H9 (cell line): Measurements from ENCODE around the gene MED13L. TPM values are rescaled to one million over a fixed set of nuclear protein-coding genes. Genes with fewer than 3 reads are reported as not detected.

ENCODE experiments used
- DNase-seq: peaks from one replicate; pipeline ENCODE4 v3.0.0-alpha.2; 2017
- H2AFZ ChIP-seq: one replicate; pipeline ENCODE4 v1.6.1; 2013; ENCODE audit warnings: mild to moderate bottlenecking, low read length, control low read depth, moderate library complexity
- H2AK5ac ChIP-seq: 2 replicates; pipeline ENCODE4 v1.6.1; 2013; ENCODE audit warnings: low read length, control low read depth, mixed read lengths; ENCODE audit not compliant: insufficient read length
- H2BK120ac ChIP-seq: one replicate; pipeline ENCODE4 v1.6.1; 2013; ENCODE audit warnings: low read depth, mild to moderate bottlenecking, low read length, control low read depth, inconsistent platforms; ENCODE audit not compliant: poor library complexity, severe bottlenecking
- H2BK12ac ChIP-seq: 2 replicates; pipeline ENCODE4 v1.6.1; 2013; ENCODE audit warnings: low read length, control low read depth, mixed read lengths, low read depth; ENCODE audit not compliant: insufficient read length
- H2BK15ac ChIP-seq: 2 replicates; pipeline ENCODE4 v1.6.1; 2013; ENCODE audit warnings: low read depth, low read length, control low read depth
- H2BK20ac ChIP-seq: one replicate; pipeline ENCODE4 v1.6.1; 2013; ENCODE audit warnings: low read depth, mild to moderate bottlenecking, low read length, control low read depth, inconsistent platforms; ENCODE audit not compliant: poor library complexity, severe bottlenecking
- H2BK5ac ChIP-seq: 2 replicates; pipeline ENCODE4 v1.6.1; 2013; ENCODE audit warnings: low read length, control low read depth, mixed read lengths; ENCODE audit not compliant: insufficient read length
- H3K14ac ChIP-seq: 2 replicates; pipeline ENCODE4 v1.6.1; 2013; ENCODE audit warnings: low read length, control low read depth; ENCODE audit not compliant: insufficient read depth
- H3K18ac ChIP-seq: 2 replicates; pipeline ENCODE4 v1.6.1; 2013; ENCODE audit warnings: low read depth, mild to moderate bottlenecking, mixed read lengths, low read length, control low read depth; ENCODE audit not compliant: insufficient read length
- H3K23ac ChIP-seq: 2 replicates; pipeline ENCODE4 v1.6.1; 2013; ENCODE audit warnings: low read length, control low read depth, mixed read lengths, low read depth; ENCODE audit not compliant: insufficient read length
- H3K23me2 ChIP-seq: 2 replicates; pipeline ENCODE4 v1.6.1; 2013; ENCODE audit warnings: low read depth, mild to moderate bottlenecking, mixed read lengths, low read length, control low read depth; ENCODE audit not compliant: insufficient read length, poor library complexity, severe bottlenecking
- H3K27ac ChIP-seq: 2 replicates; pipeline ENCODE4 v1.5.1; 2013; ENCODE audit warnings: low read length, control low read depth, mixed read lengths, low read depth; ENCODE audit not compliant: insufficient read length
- H3K27me3 ChIP-seq: 2 replicates; pipeline ENCODE4 v1.6.1; 2013; ENCODE audit warnings: low read length, control low read depth, inconsistent platforms; ENCODE audit not compliant: insufficient read depth
- H3K4ac ChIP-seq: 2 replicates; pipeline ENCODE4 v1.6.1; 2013; ENCODE audit warnings: low read depth, mild to moderate bottlenecking, control low read depth, inconsistent platforms, low read length, moderate library complexity
- H3K4me1 ChIP-seq: 2 replicates; pipeline ENCODE4 v1.6.1; 2013; ENCODE audit warnings: low read length, control low read depth, inconsistent platforms; ENCODE audit not compliant: insufficient read depth
- H3K4me2 ChIP-seq: 2 replicates; pipeline ENCODE4 v1.6.1; 2013; ENCODE audit warnings: low read length, control low read depth, mixed read lengths; ENCODE audit not compliant: insufficient read length, insufficient read depth
- H3K56ac ChIP-seq: 2 replicates; pipeline ENCODE4 v1.6.1; 2013; ENCODE audit warnings: low read depth, mild to moderate bottlenecking, mixed read lengths, low read length, control low read depth; ENCODE audit not compliant: insufficient read length
- H3K79me1 ChIP-seq: 2 replicates; pipeline ENCODE4 v1.6.1; 2013; ENCODE audit warnings: low read depth, mild to moderate bottlenecking, moderate library complexity, low read length, control low read depth, inconsistent platforms; ENCODE audit not compliant: insufficient read depth, poor library complexity, severe bottlenecking
- H3K79me2 ChIP-seq: 2 replicates; pipeline ENCODE4 v1.6.1; 2013; ENCODE audit warnings: low read length, control low read depth, inconsistent platforms; ENCODE audit not compliant: insufficient read depth
- H3K9ac ChIP-seq: 2 replicates; pipeline ENCODE4 v1.6.1; 2013; ENCODE audit warnings: low read length, control low read depth, mixed read lengths; ENCODE audit not compliant: insufficient read length; ENCODE audit errors: extremely low read depth
- H3K9me3 ChIP-seq: one replicate; pipeline ENCODE4 v1.6.1; 2013; ENCODE audit warnings: low read depth, low read length, inconsistent platforms; ENCODE audit not compliant: control insufficient read depth
- H3T11ph ChIP-seq: one replicate; pipeline ENCODE4 v1.6.1; 2013; ENCODE audit warnings: mild to moderate bottlenecking, low read length, control low read depth, inconsistent platforms
- H4K20me1 ChIP-seq: one replicate; pipeline ENCODE4 v1.6.1; 2013; ENCODE audit not compliant: control insufficient read depth, insufficient read length, insufficient read depth
- H4K5ac ChIP-seq: 2 replicates; pipeline ENCODE4 v1.6.1; 2013; ENCODE audit warnings: low read depth, mild to moderate bottlenecking, mixed read lengths, low read length, control low read depth; ENCODE audit not compliant: insufficient read length
- H4K8ac ChIP-seq: replicated peaks from 2 replicates; pipeline ENCODE4 v1.6.1; 2013; ENCODE audit warnings: low read length, control low read depth, mixed read lengths, low read depth; ENCODE audit not compliant: insufficient read length
- H4K91ac ChIP-seq: 2 replicates; pipeline ENCODE4 v1.6.1; 2013; ENCODE audit warnings: low read depth, mild to moderate bottlenecking, moderate library complexity, mixed read lengths, low read length, control low read depth; ENCODE audit not compliant: insufficient read length
- H3K27ac Mint-ChIP-seq, 3 experiments: 2 replicates in 2 of 3; 3 replicates in 1 of 3; pipeline ENCODE4 v1.8.0; 2020 to 2021; ENCODE audit warnings: mixed read lengths in 3 of 3, mild to moderate bottlenecking in 1 of 3, moderate library complexity in 1 of 3
- H3K27me3 Mint-ChIP-seq: 2 replicates; pipeline ENCODE4 v1.8.0; 2021; ENCODE audit warnings: low read depth, mild to moderate bottlenecking, moderate library complexity, mixed read lengths
- H3K36me3 Mint-ChIP-seq, 3 experiments: 2 replicates in 2 of 3; 3 replicates in 1 of 3; pipeline ENCODE4 v1.8.0; 2020 to 2021; ENCODE audit warnings: low read depth in 3 of 3, mixed read lengths in 3 of 3; ENCODE audit not compliant: insufficient read depth in 1 of 3
- H3K4me1 Mint-ChIP-seq, 2 experiments: 2 replicates each; pipeline ENCODE4 v1.8.0; 2020; ENCODE audit warnings: mixed read lengths in 2 of 2
- H3K4me3 Mint-ChIP-seq, 2 experiments: 2 replicates in 1 of 2; 3 replicates in 1 of 2; pipeline ENCODE4 v1.8.0; 2020 to 2021; ENCODE audit warnings: mild to moderate bottlenecking in 2 of 2, mixed read lengths in 2 of 2, moderate library complexity in 1 of 2
- H3K9me3 Mint-ChIP-seq, 2 experiments: 2 replicates in 1 of 2; 3 replicates in 1 of 2; pipeline ENCODE4 v1.8.0; 2020; ENCODE audit warnings: mild to moderate bottlenecking in 2 of 2, mixed read lengths in 2 of 2, moderate library complexity in 1 of 2
- WGBS: extraction: QIAGEN DNeasy Blood & Tissue Kit; methylation state at CpG from one replicate; pipeline ENCODE4 v1.1.7; 2013; ENCODE audit warnings: missing lambda C conversion rate, low lambda C conversion rate, mixed read lengths; ENCODE audit not compliant: insufficient read length; ENCODE audit errors: extremely low coverage; 5-methylcytosine and 5-hydroxymethylcytosine counted together
- total RNA-seq: library from RNA; stranded (reverse); gene quantifications from 2 replicates; pipeline ENCODE4 v1.2.1, GENCODE V29; 2021
- TF ChIP-seq, protein P1 (sequence below): fragments of 200-600 bp; sonication (generic); conservative IDR thresholded peaks from 3 replicates; pipeline ENCODE4 v1.8.0; 2021; ENCODE audit warnings: antibody characterized with exemption, mild to moderate bottlenecking

Gene MED13L
- total RNA-seq, 1 experiment from 2014 or later: 52.4 TPM

DNA sequence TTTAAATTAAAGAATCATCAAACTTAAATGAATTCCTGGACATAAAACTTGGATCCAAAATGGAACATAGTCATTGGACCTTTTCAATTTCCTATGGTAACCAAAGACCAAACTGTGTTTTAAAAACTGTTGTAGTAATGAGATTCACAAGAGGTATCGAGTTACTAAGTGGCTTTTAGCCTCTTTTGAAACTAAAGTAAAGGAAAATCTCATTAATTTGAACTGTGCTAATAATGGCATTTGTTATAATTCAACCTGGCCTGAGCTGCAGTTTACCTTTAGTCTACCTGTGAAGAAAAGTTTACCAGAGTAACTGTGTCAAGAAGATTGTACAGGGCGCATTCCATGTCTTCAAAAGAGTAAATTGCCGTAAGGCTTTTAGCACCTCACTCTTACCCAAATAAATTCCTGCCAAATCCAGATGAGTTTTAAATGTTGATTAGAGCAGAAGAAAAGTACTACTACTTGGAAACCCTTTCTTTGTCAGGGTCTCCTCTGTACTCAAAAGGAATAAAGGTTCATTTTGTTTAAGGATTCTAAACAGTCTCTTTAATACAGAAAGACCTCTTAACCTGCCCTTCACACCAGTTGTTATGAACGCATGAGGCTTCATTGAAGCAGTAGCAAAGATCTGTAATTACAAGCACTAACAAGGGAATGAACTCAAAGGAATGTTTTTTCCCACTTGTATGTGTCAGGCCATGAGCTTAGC, 17.1 kb upstream of the MED13L start:
- TF ChIP-seq, protein P1, sequence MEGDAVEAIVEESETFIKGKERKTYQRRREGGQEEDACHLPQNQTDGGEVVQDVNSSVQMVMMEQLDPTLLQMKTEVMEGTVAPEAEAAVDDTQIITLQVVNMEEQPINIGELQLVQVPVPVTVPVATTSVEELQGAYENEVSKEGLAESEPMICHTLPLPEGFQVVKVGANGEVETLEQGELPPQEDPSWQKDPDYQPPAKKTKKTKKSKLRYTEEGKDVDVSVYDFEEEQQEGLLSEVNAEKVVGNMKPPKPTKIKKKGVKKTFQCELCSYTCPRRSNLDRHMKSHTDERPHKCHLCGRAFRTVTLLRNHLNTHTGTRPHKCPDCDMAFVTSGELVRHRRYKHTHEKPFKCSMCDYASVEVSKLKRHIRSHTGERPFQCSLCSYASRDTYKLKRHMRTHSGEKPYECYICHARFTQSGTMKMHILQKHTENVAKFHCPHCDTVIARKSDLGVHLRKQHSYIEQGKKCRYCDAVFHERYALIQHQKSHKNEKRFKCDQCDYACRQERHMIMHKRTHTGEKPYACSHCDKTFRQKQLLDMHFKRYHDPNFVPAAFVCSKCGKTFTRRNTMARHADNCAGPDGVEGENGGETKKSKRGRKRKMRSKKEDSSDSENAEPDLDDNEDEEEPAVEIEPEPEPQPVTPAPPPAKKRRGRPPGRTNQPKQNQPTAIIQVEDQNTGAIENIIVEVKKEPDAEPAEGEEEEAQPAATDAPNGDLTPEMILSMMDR: no peak
- no peaks in the 10 kb centered on the region for H3K9me3 ChIP-seq
- no peaks in the 10 kb centered on the region for H3K79me2 ChIP-seq
- H2AFZ ChIP-seq: no peak overlapping the region
- no peak overlapping the region for H2BK20ac ChIP-seq
- no peaks in the 10 kb centered on the region for H4K20me1 ChIP-seq
- H3K4me2 ChIP-seq: no peak overlapping the region
- WGBS: no CpG with 5 or more reads among the region's 4 CpGs
- no peaks in the 10 kb centered on the region for H3K27me3 ChIP-seq
- H4K91ac ChIP-seq: no peak overlapping the region
- no peaks in the 10 kb centered on the region for H3K79me1 ChIP-seq
- H3K18ac ChIP-seq: no peak overlapping the region
- H3K4ac ChIP-seq: no peak overlapping the region
- H3K27ac ChIP-seq: no peak overlapping the region
- H3K4me3 Mint-ChIP-seq: no peak overlapping the region
- H4K5ac ChIP-seq: no peak overlapping the region
- no peak overlapping the region for H2AK5ac ChIP-seq
- peaks cover 3% of the 10 kb centered on the region; the same call in 1 of the 2 replicates for H3K4me1 ChIP-seq
- H2BK120ac ChIP-seq: no peak overlapping the region
- peaks cover 0 to 4% of the 10 kb centered on the region in 2 experiments; a peak in 3 of 5 replicates for H3K9me3 Mint-ChIP-seq
- H3K23ac ChIP-seq: no peak overlapping the region
- no peaks in the 10 kb centered on the region for H3K23me2 ChIP-seq
- no peak overlapping the region for H2BK12ac ChIP-seq
- H3T11ph ChIP-seq: no peak overlapping the region
- no peak overlapping the region for H4K8ac ChIP-seq
- H3K27me3 Mint-ChIP-seq: no peaks in the 10 kb centered on the region; the same call in 1 of the 2 replicates
- peaks cover 24 to 31% of the 10 kb centered on the region in 2 experiments for H3K4me1 Mint-ChIP-seq
- no peak for DNase-seq
- H3K56ac ChIP-seq: no peak overlapping the region
- H3K14ac ChIP-seq: no peak overlapping the region
- no peak overlapping the region for H3K9ac ChIP-seq
- no peak overlapping the region for H2BK5ac ChIP-seq
- no peak overlapping the region for H3K27ac Mint-ChIP-seq
- no peaks in the 10 kb centered on the region for H3K36me3 Mint-ChIP-seq
- H2BK15ac ChIP-seq: no peak overlapping the region
